GM12878 (cell line): ENCODE data around the gene ACSS1. TPM values are rescaled to one million over a fixed set of nuclear protein-coding genes. Genes with fewer than 3 reads are reported as not detected.

ENCODE experiments used
- ATAC-seq: fragments of 200-7000 bp; cut with Tn5 transposase; 3 replicates; pipeline ENCODE4 v1.9.1; 2020; ENCODE audit warnings: mild to moderate bottlenecking, moderate library complexity
- BruUV-seq: library from RNA; stranded (reverse); fragments of 400-500 nt; replicated peaks from 2 replicates; lab custom pipeline; 2021; lab: Mats Ljungman, UMichigan
- CTCF ChIA-PET: fragments of 300-600 bp; sonication (Branson Sonifier 250); formaldehyde crosslinking; extraction: SDS; loops from one replicate; lab custom pipeline; 2021; ENCODE audit warnings: inconsistent platforms; lab: Yijun Ruan, JAX
- POLR2A ChIA-PET: fragments of 350-600 bp; formaldehyde crosslinking; extraction: SDS; loops from one replicate; lab custom pipeline; 2021; ENCODE audit warnings: inconsistent platforms; lab: Charles Lee
- RAD21 ChIA-PET: fragments of 300-600 bp; sonication (Branson Sonifier 250); formaldehyde crosslinking; loops from one replicate; lab custom pipeline; 2023; ENCODE audit warnings: antibody characterized with exemption; ENCODE audit not compliant: unreplicated experiment; lab: Charles Lee
- SMC1A ChIA-PET: fragments of 300-600 bp; sonication (Branson Sonifier 250); formaldehyde crosslinking; loops from one replicate; lab custom pipeline; 2023; ENCODE audit not compliant: unreplicated experiment, uncharacterized antibody; lab: Charles Lee
- DNase-seq: peaks from one replicate; pipeline ENCODE4 v3.0.0-alpha.2; 2011; ENCODE audit warnings: low read depth, low spot score
- FAIRE-seq: peaks from 3 replicates; lab custom pipeline; 2011; peaks lifted over from hg19 to GRCh38; lab: Jason Lieb, UNC
- H2AFZ ChIP-seq: 2 replicates; pipeline ENCODE4 v1.6.0; 2011; ENCODE audit warnings: low read depth, low read length, control low read depth; ENCODE audit not compliant: control insufficient read depth
- H3K27ac ChIP-seq: 2 replicates; pipeline ENCODE4 v1.5.1; 2011; ENCODE audit warnings: control low read depth; ENCODE audit not compliant: control insufficient read depth, insufficient read depth
- H3K27me3 ChIP-seq, 2 experiments: replicated peaks in 1 of 2; 2 replicates each; pipeline versions ENCODE4 v1.6.0 to v1.6.1; 2011; ENCODE audit warnings: low read length in 1 of 2; ENCODE audit not compliant: control insufficient read depth in 2 of 2, insufficient read depth in 2 of 2
- H3K36me3 ChIP-seq, 2 experiments: 2 replicates each; pipeline ENCODE4 v1.5.1; 2011; ENCODE audit warnings: low read length in 1 of 2; ENCODE audit not compliant: control insufficient read depth in 2 of 2, insufficient read depth in 2 of 2
- H3K4me1 ChIP-seq: 2 replicates; pipeline ENCODE4 v1.6.1; 2011; ENCODE audit warnings: mild to moderate bottlenecking, low read length, moderate library complexity, mixed read lengths; ENCODE audit not compliant: control insufficient read depth, insufficient read depth
- H3K4me2 ChIP-seq: 2 replicates; pipeline ENCODE4 v1.6.0; 2011; ENCODE audit warnings: control low read depth; ENCODE audit not compliant: control insufficient read depth, insufficient read depth
- H3K4me3 ChIP-seq: fragments of 200-600 bp; sonication (generic); 2 replicates; pipeline ENCODE4 v1.5.1; 2016
- H3K79me2 ChIP-seq: 2 replicates; pipeline ENCODE4 v1.6.0; 2011; ENCODE audit warnings: low read length; ENCODE audit not compliant: control insufficient read depth, insufficient read depth
- H3K9ac ChIP-seq: 2 replicates; pipeline ENCODE4 v1.8.0; 2011; ENCODE audit warnings: low read length, control low read depth, mixed read lengths; ENCODE audit not compliant: control insufficient read depth, insufficient read depth
- H3K9me3 ChIP-seq: replicated peaks from 3 replicates; pipeline ENCODE4 v1.5.1; 2011; ENCODE audit warnings: mild to moderate bottlenecking, low read length; ENCODE audit not compliant: control insufficient read depth, insufficient read depth
- H4K20me1 ChIP-seq: 2 replicates; pipeline ENCODE4 v1.6.0; 2011; ENCODE audit not compliant: control insufficient read depth, insufficient read depth
- BHLHE40 ChIP-seq, 2 experiments: fragments of 450-650 bp in 1 of 2; IDR thresholded peaks; 2 replicates each; pipeline ENCODE4 v1.6.1; 2011 to 2017; ENCODE audit warnings: low read depth in 2 of 2, borderline replicate concordance in 1 of 2, improper control_type of control experiment in 1 of 2, low read length in 1 of 2, mild to moderate bottlenecking in 1 of 2
- CHD2 ChIP-seq: IDR thresholded peaks from 2 replicates; pipeline ENCODE4 v1.6.1; 2011; ENCODE audit warnings: low read depth, low read length, improper control_type of control experiment, borderline replicate concordance
- DPF2 ChIP-seq: fragments of 450-650 bp; IDR thresholded peaks from 2 replicates; pipeline ENCODE4 v1.6.1; 2017; ENCODE audit warnings: mild to moderate bottlenecking
- ZNF274 ChIP-seq: IDR thresholded peaks from one replicate; pipeline ENCODE4 v1.8.0; 2011; ENCODE audit not compliant: insufficient read length, insufficient read depth
- WGBS: methylation state at CpG from one replicate; pipeline ENCODE4 v1.1.6; 2016; ENCODE audit warnings: low lambda C conversion rate; ENCODE audit not compliant: insufficient replicate concordance, insufficient coverage; ENCODE audit errors: missing lambda C conversion rate; 5-methylcytosine and 5-hydroxymethylcytosine counted together
- in situ Hi-C: fragments of 300-500 bp; cut with MboI; formaldehyde crosslinking; loops from 9 replicates; pipeline ENCODE4 v1.14.3; 2018; ENCODE audit warnings: mixed read lengths
- intact Hi-C: fragments of 100-400 bp; cut with micrococcal nuclease; formaldehyde crosslinking; loops from one replicate; pipeline ENCODE4 v1.14.2; 2022; ENCODE audit not compliant: unreplicated experiment
- polyA plus RNA-seq, 11 experiments: library from polyadenylated mRNA; depleted of rRNA in 4 of 11; unstranded in 6 of 11; stranded (reverse) in 5 of 11; fragments of >200 nt; fragmentation: Nextera tagmentation in 4 of 11; fragmentation: Illumina TruSeq in 1 of 11; extraction: Ambion mirVana in 4 of 11; extraction: Trizol in 1 of 11; gene quantifications; 1 replicate in 1 of 11; 2 replicates in 10 of 11; pipeline versions ENCODE4 v1.2.1 to v1.2.3, GENCODE V29; 2011 to 2016; ENCODE audit warnings: inconsistent platforms in 2 of 11, missing spikeins in 2 of 11, low read depth in 1 of 11
- total RNA-seq, 4 experiments: library from RNA; depleted of rRNA in 3 of 4; stranded (reverse); fragments of >200 nt in 3 of 4; fragmentation: Illumina TruSeq in 1 of 4; extraction: Trizol in 1 of 4; gene quantifications; 2 replicates each; pipeline versions ENCODE4 v1.2.1 to v1.2.3, GENCODE V29; 2013 to 2021
- TF ChIP-seq, protein P1 (sequence below): IDR thresholded peaks from 2 replicates; pipeline ENCODE4 v1.6.1; 2011; ENCODE audit warnings: low read depth, low read length, improper control_type of control experiment, borderline replicate concordance
- TF ChIP-seq, protein P2 (sequence below): fragments of 450-650 bp; IDR thresholded peaks from 2 replicates; pipeline ENCODE4 v1.6.1; 2017; ENCODE audit warnings: mild to moderate bottlenecking, low read depth, inconsistent platforms; ENCODE audit not compliant: poor library complexity, severe bottlenecking

The ACSS1 gene
- total and polyA plus RNA-seq, 10 of the 15 experiments (the other 5 are each of a cell fraction or from before 2014, with no cell fraction given): 1.3 to 44.9 (median 31.1) TPM

DNA sequence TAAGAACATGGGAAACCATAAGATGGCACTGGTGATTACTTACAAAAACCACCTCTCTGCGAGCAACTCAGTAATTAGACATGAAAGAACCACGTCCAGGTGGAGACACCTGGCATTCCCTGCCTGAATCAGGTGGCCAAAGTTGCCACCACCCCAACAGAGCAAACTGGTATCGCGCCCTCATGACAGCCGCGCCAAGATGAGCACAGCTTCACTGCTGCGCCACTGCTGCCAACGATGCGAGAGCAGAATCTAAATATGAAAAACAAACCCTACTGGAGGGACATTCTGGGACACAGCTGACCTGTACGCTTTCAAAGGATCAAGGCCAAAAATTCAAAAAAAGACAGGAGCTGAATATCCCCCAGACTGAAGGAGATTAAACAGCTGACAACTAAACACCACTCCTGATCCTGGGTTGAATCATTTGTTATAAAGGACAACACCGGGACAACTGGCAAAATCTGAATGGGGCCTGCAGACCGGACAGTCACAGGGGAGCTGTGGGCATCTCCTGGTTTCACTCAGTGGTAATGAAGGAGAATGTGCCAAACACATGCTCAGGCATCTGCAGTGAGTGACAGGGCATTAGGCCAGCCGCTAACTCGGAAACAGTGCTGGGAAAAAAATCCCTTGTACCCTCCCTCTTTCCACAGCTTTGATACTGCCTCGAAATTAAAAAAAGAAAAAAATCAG is 91.5 kb downstream of the ACSS1 start (continued):
- TF ChIP-seq, protein P1, sequence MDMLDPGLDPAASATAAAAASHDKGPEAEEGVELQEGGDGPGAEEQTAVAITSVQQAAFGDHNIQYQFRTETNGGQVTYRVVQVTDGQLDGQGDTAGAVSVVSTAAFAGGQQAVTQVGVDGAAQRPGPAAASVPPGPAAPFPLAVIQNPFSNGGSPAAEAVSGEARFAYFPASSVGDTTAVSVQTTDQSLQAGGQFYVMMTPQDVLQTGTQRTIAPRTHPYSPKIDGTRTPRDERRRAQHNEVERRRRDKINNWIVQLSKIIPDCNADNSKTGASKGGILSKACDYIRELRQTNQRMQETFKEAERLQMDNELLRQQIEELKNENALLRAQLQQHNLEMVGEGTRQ: no peak
- TF ChIP-seq ZNF274: no peak
- TF ChIP-seq, protein P2, sequence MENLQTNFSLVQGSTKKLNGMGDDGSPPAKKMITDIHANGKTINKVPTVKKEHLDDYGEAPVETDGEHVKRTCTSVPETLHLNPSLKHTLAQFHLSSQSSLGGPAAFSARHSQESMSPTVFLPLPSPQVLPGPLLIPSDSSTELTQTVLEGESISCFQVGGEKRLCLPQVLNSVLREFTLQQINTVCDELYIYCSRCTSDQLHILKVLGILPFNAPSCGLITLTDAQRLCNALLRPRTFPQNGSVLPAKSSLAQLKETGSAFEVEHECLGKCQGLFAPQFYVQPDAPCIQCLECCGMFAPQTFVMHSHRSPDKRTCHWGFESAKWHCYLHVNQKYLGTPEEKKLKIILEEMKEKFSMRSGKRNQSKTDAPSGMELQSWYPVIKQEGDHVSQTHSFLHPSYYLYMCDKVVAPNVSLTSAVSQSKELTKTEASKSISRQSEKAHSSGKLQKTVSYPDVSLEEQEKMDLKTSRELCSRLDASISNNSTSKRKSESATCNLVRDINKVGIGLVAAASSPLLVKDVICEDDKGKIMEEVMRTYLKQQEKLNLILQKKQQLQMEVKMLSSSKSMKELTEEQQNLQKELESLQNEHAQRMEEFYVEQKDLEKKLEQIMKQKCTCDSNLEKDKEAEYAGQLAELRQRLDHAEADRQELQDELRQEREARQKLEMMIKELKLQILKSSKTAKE: no peak

DNA sequence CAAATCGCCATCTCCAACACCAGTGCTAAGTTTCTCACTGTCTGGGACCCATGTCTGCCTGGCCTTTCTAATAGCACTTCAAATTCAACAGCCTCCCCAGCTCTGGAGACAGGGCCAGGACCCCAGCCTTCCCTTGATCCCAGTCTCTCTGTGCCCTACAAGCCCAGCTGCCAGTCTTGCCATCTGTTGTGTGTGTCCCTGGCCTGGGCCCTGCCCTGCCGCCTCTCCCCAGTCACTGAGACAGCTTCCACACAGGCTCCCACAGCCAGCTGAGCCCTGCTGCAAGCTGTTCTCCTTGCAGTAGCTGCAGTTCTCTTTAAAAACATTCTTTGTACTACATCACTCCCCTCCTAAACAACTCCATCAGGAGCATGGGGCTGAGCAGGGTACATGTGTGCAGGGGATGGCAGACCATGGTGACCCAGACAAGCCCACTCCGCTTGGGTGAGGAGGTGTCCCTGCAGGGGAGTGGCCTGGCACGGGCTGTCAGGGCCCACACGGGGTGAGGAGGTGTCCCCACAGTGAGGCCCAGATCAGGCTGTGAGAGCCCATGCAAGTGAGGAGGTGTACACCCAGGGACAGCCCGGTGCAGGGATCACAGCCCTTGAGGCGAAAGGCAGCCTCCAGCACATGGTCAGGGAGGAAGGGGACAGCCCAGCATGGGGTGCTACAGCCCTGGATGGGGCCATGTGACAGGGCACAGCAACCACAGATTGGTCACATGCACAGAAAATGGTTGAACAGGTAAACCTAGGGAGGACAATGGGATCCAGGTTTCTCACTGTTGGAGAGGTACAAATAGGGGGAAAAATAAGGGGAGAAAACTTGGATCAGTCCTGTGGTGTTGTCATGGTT is 92.6 kb downstream of the ACSS1 start:
- intact Hi-C loops (no loop called here), in situ Hi-C loops (no loop called here)
- no peaks in the 10 kb centered on the region for H3K27me3 ChIP-seq
- RAD21 ChIA-PET: no interaction called here
- H3K4me2 ChIP-seq: no peak overlapping the region
- H3K9me3 ChIP-seq: no peaks in the 10 kb centered on the region
- no peaks in the 10 kb centered on the region for H3K79me2 ChIP-seq
- H4K20me1 ChIP-seq: no peaks in the 10 kb centered on the region
- H3K4me3 ChIP-seq: no peak overlapping the region
- no peak for ATAC-seq
- TF ChIP-seq DPF2: no peak
- no peak for TF ChIP-seq BHLHE40 (IDR thresholded peaks at IDR 0.05; ENCODE audit: borderline replicate concordance in 1 of 2, low read depth in 2 of 2, low read length in 1 of 2)
- TF ChIP-seq CHD2: no peak
- 96% methylated on average over 7 of the region's 7 CpGs for WGBS
- CTCF ChIA-PET: no interaction called here
- no peak for DNase-seq
- H3K9ac ChIP-seq: no peak overlapping the region
- no peak for FAIRE-seq
- no peak overlapping the region for H2AFZ ChIP-seq
- no TSS peak for BruUV-seq
- no peak overlapping the region for H3K27ac ChIP-seq
- SMC1A ChIA-PET: no interaction called here
- POLR2A ChIA-PET: no interaction called here
- peaks cover 20 to 25% of the 10 kb centered on the region in 2 experiments; a peak in 3 of 4 replicates for H3K36me3 ChIP-seq
- H3K4me1 ChIP-seq: no peaks in the 10 kb centered on the region
